GM12875 (cell line): ENCODE measurements around the gene TRIM17.

Experiments
- H3K4me3 ChIP-seq: one replicate; pipeline ENCODE4 v1.5.1; 2011; ENCODE audit warnings: low read depth, low read length, control low read depth
- TF ChIP-seq, protein P1 (sequence below): IDR thresholded peaks from 2 replicates; pipeline ENCODE4 v1.5.1; 2011; ENCODE audit warnings: low read depth, mild to moderate bottlenecking, control low read depth, inconsistent platforms, low read length, moderate library complexity, borderline replicate concordance; ENCODE audit not compliant: insufficient read depth

Gene TRIM17

DNA sequence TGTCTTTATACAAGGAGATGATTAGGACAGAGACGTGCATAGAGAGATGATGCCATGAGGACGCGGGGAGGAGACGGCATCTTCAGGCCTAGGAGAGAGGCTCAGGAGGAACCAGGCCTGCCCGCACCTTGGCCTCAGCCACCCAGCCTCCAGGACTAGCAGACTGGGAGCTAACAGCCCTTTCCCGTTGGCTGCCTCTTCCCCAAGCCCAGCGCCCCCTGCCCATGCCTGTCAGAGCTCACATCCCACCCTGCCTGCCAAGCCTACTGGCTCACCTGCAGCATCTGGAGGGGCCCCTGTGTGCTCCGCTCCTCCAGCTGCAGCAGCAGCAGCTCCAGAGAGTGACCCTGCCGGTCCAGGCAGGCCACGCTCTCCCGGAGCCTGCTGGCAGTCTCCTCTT lies 6.0 kb downstream of the TRIM17 start:
- no peak overlapping the region for H3K4me3 ChIP-seq
- TF ChIP-seq, protein P1, sequence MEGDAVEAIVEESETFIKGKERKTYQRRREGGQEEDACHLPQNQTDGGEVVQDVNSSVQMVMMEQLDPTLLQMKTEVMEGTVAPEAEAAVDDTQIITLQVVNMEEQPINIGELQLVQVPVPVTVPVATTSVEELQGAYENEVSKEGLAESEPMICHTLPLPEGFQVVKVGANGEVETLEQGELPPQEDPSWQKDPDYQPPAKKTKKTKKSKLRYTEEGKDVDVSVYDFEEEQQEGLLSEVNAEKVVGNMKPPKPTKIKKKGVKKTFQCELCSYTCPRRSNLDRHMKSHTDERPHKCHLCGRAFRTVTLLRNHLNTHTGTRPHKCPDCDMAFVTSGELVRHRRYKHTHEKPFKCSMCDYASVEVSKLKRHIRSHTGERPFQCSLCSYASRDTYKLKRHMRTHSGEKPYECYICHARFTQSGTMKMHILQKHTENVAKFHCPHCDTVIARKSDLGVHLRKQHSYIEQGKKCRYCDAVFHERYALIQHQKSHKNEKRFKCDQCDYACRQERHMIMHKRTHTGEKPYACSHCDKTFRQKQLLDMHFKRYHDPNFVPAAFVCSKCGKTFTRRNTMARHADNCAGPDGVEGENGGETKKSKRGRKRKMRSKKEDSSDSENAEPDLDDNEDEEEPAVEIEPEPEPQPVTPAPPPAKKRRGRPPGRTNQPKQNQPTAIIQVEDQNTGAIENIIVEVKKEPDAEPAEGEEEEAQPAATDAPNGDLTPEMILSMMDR, result no peak

DNA sequence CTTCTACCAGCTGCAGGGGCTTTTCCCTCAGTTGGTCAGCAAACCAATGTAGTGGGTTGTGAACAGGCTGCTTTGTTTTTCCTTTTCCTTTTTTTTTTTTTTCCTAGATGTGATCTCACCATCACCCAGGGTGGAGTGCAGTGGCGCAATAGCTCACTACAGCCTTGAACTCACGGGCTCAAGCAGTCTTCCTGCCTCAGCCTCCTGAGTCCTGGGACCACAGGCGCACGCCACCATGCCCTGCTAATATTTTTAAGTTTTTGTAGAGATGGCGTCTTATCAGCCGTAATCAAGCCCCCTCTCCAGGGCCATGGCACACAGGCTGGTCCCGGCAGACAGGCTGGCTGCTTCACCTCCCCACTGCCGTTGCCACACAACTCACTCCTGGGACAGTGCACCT lies 6.6 kb downstream of the TRIM17 start:
- TF ChIP-seq, protein P1, result no peak
- no peak overlapping the region for H3K4me3 ChIP-seq

DNA sequence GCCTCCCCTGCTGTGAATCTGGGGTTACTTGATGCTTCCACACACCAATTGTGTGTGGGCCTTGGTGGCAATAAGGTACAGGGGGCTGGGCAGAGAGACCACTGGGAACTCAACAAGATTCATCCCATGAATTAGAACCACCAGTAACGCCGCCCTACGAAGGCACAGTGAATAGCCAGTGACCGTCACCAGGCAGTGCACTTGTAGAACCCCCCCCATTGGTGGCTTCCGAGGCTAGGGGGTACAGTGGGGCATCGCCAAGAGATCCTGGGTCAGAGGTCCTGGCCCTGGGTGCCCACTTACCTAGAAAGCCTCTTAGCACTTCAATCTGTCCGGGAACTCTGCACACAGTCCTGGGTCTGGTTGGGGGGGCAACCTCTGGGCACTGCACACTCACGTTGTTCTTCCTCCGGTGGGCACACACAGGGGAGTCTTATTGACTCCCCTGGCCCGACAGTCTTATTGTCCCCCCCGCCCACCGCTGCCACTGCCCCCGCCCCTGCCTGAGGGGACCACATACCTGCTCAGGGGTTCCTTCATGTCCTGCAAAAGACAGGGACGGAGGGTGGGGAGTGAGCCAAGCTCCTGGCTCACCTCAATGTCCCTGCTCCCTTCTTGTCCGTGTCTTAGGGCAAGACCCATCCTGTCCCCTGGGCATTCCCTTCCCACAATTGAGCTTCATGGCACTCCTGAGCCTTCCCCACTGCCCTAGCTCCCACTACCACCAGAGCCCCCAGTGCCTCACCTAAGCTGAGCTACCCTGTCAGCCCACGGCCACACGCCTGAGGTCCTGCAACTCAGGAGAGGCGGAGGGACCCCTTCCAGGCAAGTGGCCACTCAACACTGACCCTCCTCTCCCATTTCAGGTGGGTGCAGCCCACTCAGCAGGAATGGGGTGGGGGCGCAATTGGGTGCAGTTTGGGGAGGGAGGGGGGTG lies 7.5 kb downstream of the TRIM17 start:
- H3K4me3 ChIP-seq, result no peak overlapping the region

DNA sequence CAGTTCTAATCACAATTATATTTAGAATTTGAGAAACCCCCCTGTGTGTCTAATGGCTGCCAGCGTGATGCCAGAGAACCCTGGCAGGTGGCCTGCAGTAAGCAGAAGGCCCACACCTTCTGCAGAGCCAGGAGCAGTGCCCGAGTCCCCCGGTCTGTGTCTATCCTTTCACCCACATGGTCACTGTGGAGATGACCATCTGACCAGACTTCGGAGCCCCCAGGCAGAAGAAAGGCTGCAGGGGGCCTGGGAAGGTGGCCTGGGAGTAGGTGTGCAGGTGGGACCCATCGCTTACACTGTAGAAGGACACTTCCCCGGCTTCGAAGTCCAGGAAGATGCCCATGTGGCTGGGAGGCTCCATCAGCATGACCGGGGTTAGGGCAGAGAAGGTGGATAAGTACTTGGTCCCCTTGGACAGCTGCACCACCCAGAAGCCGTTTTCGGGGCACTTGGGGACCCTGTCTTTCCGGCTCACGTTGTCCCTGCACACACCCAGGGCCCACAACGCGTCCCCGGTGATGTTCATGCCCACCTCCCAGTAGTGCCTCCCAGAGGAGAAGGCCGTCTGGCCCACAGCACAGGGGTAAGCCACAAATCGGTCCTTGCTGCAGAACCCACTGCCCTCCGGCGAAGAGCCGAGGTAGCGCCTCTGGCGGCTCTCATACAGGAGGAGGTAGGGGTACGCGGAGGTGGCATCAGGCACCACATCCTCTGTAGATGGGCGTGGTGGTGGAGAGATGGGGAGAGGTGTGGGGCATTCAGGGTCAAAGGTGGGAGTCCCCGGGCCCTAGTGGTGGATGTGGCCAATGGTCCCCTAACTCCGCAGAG lies 8.4 kb downstream of the TRIM17 start:
- H3K4me3 ChIP-seq, result no peak overlapping the region

More for the DNA sequence above, 7.5 kb downstream of the TRIM17 start:
- TF ChIP-seq, protein P1, result no peak

DNA sequence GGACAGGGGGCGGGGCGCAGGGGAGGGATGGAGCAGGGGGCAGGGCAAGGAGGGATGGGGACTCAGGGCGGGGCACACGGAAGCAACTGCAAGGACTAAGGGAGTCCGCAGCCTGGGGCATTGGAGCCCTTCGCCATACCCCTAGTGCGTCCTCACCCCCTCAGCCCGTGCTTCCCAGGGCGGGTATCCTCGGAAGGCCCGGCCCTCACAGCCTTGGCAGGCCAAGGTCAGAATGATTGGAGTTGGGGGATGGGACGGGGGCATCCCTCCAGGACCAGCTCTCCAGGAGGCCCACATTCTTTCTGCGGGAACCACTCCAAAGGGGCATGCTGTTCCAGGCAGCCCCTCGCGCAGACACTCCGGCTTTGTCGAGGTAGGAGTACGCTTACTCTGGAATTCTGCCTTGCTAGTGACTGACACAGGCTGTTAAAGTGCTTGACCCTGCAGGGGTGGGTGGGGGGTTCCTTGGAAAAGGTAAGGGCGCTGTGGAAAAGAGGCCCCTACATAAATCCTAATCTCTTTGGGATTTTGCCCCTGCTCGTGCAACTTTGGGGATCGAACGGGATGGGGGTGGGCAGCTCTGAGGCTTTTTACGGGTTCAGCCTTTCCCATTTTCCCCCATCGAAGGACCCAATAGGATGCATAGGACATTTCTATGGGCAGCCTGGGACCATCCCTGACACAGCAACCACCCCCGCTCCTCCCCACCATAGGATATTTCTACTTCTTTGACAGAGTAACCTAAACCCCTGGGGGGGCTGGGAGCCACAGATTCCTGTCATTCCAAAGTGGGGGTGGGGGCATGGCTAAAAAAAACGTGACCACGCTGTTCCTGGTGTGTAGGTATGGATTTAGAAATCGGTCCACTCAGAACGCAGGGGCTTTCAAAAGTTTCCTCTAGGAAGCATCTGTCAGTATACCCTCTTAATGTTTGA lies 9.3 kb downstream of the TRIM17 start:
- TF ChIP-seq, protein P1, result no peak

More for the DNA sequence above, 8.4 kb downstream of the TRIM17 start:
- TF ChIP-seq, protein P1, result no peak

DNA sequence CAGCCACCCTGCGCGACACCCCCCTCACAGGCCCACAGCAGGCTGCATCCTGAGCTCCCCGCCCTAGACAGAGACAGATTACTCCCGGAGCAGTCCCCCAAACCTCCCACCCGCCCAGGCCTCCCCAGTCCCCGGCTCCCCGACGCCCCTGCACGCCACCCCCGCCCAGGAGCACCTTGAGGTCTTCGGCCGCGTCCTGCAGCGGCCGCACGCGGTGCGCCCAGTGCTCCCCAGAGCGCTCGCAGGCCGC lies 10.8 kb downstream of the TRIM17 start:
- TF ChIP-seq, protein P1, result no peak
- peak overlapping the region; percentile 90 for H3K4me3 ChIP-seq

More for the DNA sequence above, 9.3 kb downstream of the TRIM17 start:
- H3K4me3 ChIP-seq, result peak overlapping the region; percentile 90
